ENCODE measurements around the gene CLEC4D. TPM values are rescaled to one million over a fixed set of nuclear protein-coding genes. Genes with fewer than 3 reads are reported as not detected.

Gene CLEC4D
- total RNA-seq, 2 experiments from 2014 or later = not detected

- intact Hi-C loops (cut with DNase I, micrococcal nuclease) = loop anchor here (1.0 to 10.0 kb wide), 4 partner anchors 141 to 505 kb away; no protein-coding TSS in a partner anchor
- Histone ChIP-seq H3K36me3 (ENCODE audit: insufficient read depth, low read length) (no peaks in the 10 kb centered on the region), H3K9me3 (ENCODE audit: control insufficient read depth in 1 of 2, insufficient read depth in 1 of 2, low read length in 2 of 2) (no peaks in the 10 kb centered on the region), H3K4me3 (ENCODE audit: low read length) (no peak overlapping the region), H3K27me3 (ENCODE audit: control insufficient read depth in 1 of 2, insufficient read depth in 2 of 2, low read length in 2 of 2) (peaks cover 4 to 8% of the 10 kb centered on the region in 2 experiments), H3K27ac (ENCODE audit: low read depth in 1 of 2, low read length in 2 of 2) (no peak overlapping the region), H3K4me1 (ENCODE audit: insufficient read depth, low read length) (no peaks in the 10 kb centered on the region)
- Mint-ChIP-seq H3K36me3 (ENCODE audit: low read depth) (no peaks in the 10 kb centered on the region), H3K9me3 (no peaks in the 10 kb centered on the region), H3K27ac (no peak overlapping the region), H3K4me1 (ENCODE audit: low read depth) (peaks cover 6% of the 10 kb centered on the region), H3K4me3 (no peak overlapping the region), H3K27me3 (peaks cover 44% of the 10 kb centered on the region)
- ChIA-PET CTCF (interaction anchor here (0.6 to 1.9 kb wide), 15 partner anchors 10 to 1216 kb away, joined by 3 to 17 read pairs (median 5); partner anchors contain the start of gene CD69), POLR2A (interaction anchor here (0.7 to 1.4 kb wide), 7 partner anchors 8 to 505 kb away, joined by 3 to 5 read pairs (median 4); partner anchors contain the start of gene M6PR)
- peak; percentile 49 to 84 (median 65) for DNase-seq
- peak; percentile 85 for ATAC-seq (ENCODE audit: poor library complexity)
- peak; percentile 98 for TF ChIP-seq CTCF (IDR thresholded peaks at IDR 0.05)
Measured at GRCh38 chr12:8544295-8544694, 31.0 kb downstream of the CLEC4D start.

GRCh38 chr12:8546591-8546990 is 33.3 kb downstream of the CLEC4D start:
- no peak for TF ChIP-seq CTCF (IDR thresholded peaks at IDR 0.05)
- H3K27me3 ChIP-seq (ENCODE audit: control insufficient read depth in 1 of 2, insufficient read depth in 2 of 2, low read length in 2 of 2) = peaks cover 0 to 4% of the 10 kb centered on the region in 2 experiments
- Mint-ChIP-seq H3K9me3 (no peaks in the 10 kb centered on the region), H3K4me3 (no peak overlapping the region), H3K27ac (no peak overlapping the region), H3K36me3 (ENCODE audit: low read depth) (no peaks in the 10 kb centered on the region), H3K27me3 (peaks cover 21% of the 10 kb centered on the region), H3K4me1 (ENCODE audit: low read depth) (peaks cover 6% of the 10 kb centered on the region)
- no peak overlapping the region for H3K27ac ChIP-seq (ENCODE audit: low read depth in 1 of 2, low read length in 2 of 2)
- ChIA-PET POLR2A (no interaction called here), CTCF (no interaction called here)
- ATAC-seq (ENCODE audit: poor library complexity) (no peak), DNase-seq (no peak)
- H3K9me3 ChIP-seq (ENCODE audit: control insufficient read depth in 1 of 2, insufficient read depth in 1 of 2, low read length in 2 of 2) = no peaks in the 10 kb centered on the region
- no peak overlapping the region for H3K4me3 ChIP-seq (ENCODE audit: low read length)
- H3K36me3 ChIP-seq (ENCODE audit: insufficient read depth, low read length) = no peaks in the 10 kb centered on the region
- intact Hi-C loops (cut with DNase I, micrococcal nuclease) = loop anchor here in 1 of 2 experiments (5.0 to 10.0 kb wide), 3 partner anchors 61 to 501 kb away; no protein-coding TSS in a partner anchor
- H3K4me1 ChIP-seq (ENCODE audit: insufficient read depth, low read length) = no peaks in the 10 kb centered on the region

GRCh38 chr12:8547645-8548044 is 34.3 kb downstream of the CLEC4D start:
- ChIA-PET POLR2A (no interaction called here), CTCF (no interaction called here)
- H3K4me3 Mint-ChIP-seq = no peak overlapping the region
- TF ChIP-seq CTCF (IDR thresholded peaks at IDR 0.05) = no peak
- no peaks in the 10 kb centered on the region for H3K9me3 Mint-ChIP-seq
- no peak overlapping the region for H3K27ac ChIP-seq (ENCODE audit: low read depth in 1 of 2, low read length in 2 of 2)
- H3K27me3 Mint-ChIP-seq = peaks cover 19% of the 10 kb centered on the region
- no peak overlapping the region for H3K27ac Mint-ChIP-seq
- no peaks in the 10 kb centered on the region for H3K36me3 Mint-ChIP-seq (ENCODE audit: low read depth)
- H3K27me3 ChIP-seq (ENCODE audit: control insufficient read depth in 1 of 2, insufficient read depth in 2 of 2, low read length in 2 of 2) = no peaks in the 10 kb centered on the region
- no peaks in the 10 kb centered on the region for H3K36me3 ChIP-seq (ENCODE audit: insufficient read depth, low read length)
- no peaks in the 10 kb centered on the region for H3K4me1 ChIP-seq (ENCODE audit: insufficient read depth, low read length)
- ATAC-seq (ENCODE audit: poor library complexity) = no peak
- no peak for DNase-seq
- H3K4me1 Mint-ChIP-seq (ENCODE audit: low read depth) = peaks cover 6% of the 10 kb centered on the region
- no peaks in the 10 kb centered on the region for H3K9me3 ChIP-seq (ENCODE audit: control insufficient read depth in 1 of 2, insufficient read depth in 1 of 2, low read length in 2 of 2)
- intact Hi-C loops (cut with DNase I, micrococcal nuclease) = loop anchor here in 1 of 2 experiments (5.0 to 10.0 kb wide), 3 partner anchors 60 to 500 kb away; no protein-coding TSS in a partner anchor
- no peak overlapping the region for H3K4me3 ChIP-seq (ENCODE audit: low read length)

Measured in CD4-positive, alpha-beta T cell (primary cell).